GM23338 (cell line): Measurements from ENCODE around the gene MROH2B.

Experiments
- POLR2AphosphoS5 ChIP-seq: IDR thresholded peaks from 2 replicates; pipeline ENCODE4 v1.6.1; 2016; ENCODE audit warnings: antibody characterized with exemption, low read depth
- ZNF114 ChIP-seq: fragments of 250-450 bp; sonication (Bioruptor Pico); IDR thresholded peaks from 2 replicates; pipeline ENCODE4 v1.5.0; 2020; ENCODE audit warnings: mild to moderate bottlenecking, moderate library complexity
- TF ChIP-seq, protein P1 (sequence below), 2 experiments: fragments of 200-600 bp in 1 of 2; sonication (generic) in 1 of 2; conservative IDR thresholded peaks; 2 replicates each; pipeline versions ENCODE4 v1.5.1 to v1.6.1; 2016 to 2017; ENCODE audit warnings: antibody characterized with exemption in 2 of 2, low read depth in 2 of 2, mild to moderate bottlenecking in 2 of 2, moderate library complexity in 1 of 2

DNA sequence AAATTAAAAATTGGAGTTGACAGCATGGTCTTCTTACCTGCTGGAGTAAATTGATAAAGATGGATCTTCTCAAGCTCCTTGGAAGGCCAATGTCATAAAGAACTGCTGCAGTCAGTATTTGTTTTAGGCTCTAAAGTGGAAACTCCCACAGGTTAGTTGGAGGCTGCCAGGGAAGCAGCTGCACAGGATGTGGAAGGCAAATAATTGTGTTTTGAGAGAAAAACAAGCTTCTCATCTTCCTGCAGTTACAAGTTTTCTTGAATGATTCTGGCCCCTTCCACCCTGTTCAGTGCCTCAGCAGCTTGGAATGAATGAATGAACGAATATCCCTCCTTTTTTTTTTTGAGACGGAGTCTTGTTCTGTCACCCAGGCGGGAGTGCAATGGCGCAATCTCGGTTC is 13.9 kb downstream of the MROH2B start:
- no peak for TF ChIP-seq POLR2AphosphoS5
- TF ChIP-seq ZNF114 (CRISPR knock-in tag) = no peak
- TF ChIP-seq, protein P1, sequence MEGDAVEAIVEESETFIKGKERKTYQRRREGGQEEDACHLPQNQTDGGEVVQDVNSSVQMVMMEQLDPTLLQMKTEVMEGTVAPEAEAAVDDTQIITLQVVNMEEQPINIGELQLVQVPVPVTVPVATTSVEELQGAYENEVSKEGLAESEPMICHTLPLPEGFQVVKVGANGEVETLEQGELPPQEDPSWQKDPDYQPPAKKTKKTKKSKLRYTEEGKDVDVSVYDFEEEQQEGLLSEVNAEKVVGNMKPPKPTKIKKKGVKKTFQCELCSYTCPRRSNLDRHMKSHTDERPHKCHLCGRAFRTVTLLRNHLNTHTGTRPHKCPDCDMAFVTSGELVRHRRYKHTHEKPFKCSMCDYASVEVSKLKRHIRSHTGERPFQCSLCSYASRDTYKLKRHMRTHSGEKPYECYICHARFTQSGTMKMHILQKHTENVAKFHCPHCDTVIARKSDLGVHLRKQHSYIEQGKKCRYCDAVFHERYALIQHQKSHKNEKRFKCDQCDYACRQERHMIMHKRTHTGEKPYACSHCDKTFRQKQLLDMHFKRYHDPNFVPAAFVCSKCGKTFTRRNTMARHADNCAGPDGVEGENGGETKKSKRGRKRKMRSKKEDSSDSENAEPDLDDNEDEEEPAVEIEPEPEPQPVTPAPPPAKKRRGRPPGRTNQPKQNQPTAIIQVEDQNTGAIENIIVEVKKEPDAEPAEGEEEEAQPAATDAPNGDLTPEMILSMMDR (conservative IDR thresholded peaks at IDR 0.05; ENCODE audit: low read depth in 2 of 2) = no peak
